Psoas muscle (tissue), 8 donors: Measurements from ENCODE around the gene TRIM69. TPM values are rescaled to one million over a fixed set of nuclear protein-coding genes. Genes with fewer than 3 reads are reported as not detected.

Source experiments
- ATAC-seq, 4 donors: fragments of 200-7000 bp; cut with Tn5 transposase; one replicate each; pipeline ENCODE4 v1.9.1; 2020; ENCODE audit warnings: moderate library complexity in 3 of 4, mild to moderate bottlenecking in 2 of 4
- DNase-seq, 2 donors: peaks; one replicate each; pipeline ENCODE4 v3.0.0-alpha.2; 2020
- H3K27ac ChIP-seq: fragments of 200-600 bp; one replicate; pipeline ENCODE4 v1.8.0; 2022
- H3K27me3 ChIP-seq, 3 donors: fragments of 200-600 bp in 1 of 3; one replicate each; pipeline versions ENCODE4 v1.6.1 to v1.8.0; 2013 to 2022; ENCODE audit warnings: low read length in 2 of 3, mild to moderate bottlenecking in 2 of 3, moderate library complexity in 1 of 3; ENCODE audit not compliant: insufficient read depth in 3 of 3
- H3K36me3 ChIP-seq, 2 donors: fragments of 200-600 bp in 1 of 2; one replicate each; pipeline versions ENCODE4 v1.6.1 to v1.8.0; 2013 to 2022; ENCODE audit warnings: low read depth in 1 of 2, mild to moderate bottlenecking in 1 of 2, moderate library complexity in 1 of 2; ENCODE audit not compliant: insufficient read depth in 1 of 2
- H3K4me1 ChIP-seq: fragments of 200-600 bp; one replicate; pipeline ENCODE4 v1.8.0; 2022
- H3K4me3 ChIP-seq: fragments of 200-600 bp; one replicate; pipeline ENCODE4 v1.8.0; 2022; ENCODE audit warnings: mild to moderate bottlenecking
- H3K9me3 ChIP-seq: fragments of 200-600 bp; one replicate; pipeline ENCODE4 v1.8.0; 2022
- CTCF ChIP-seq: fragments of 200-600 bp; IDR thresholded peaks from one replicate; pipeline ENCODE4 v1.8.0; 2022; ENCODE audit warnings: antibody characterized with exemption
- WGBS, 3 donors: extraction: QIAGEN DNeasy Blood & Tissue Kit; methylation state at CpG; one replicate each; pipeline versions ENCODE4 v1.1.6 to v1.1.7; 2013; 5-methylcytosine and 5-hydroxymethylcytosine counted together
- intact Hi-C, 2 donors: fragments of 100-400 bp; cut with DNase I; formaldehyde crosslinking; loops; one replicate each; pipeline versions ENCODE4 v1.11.0 to v1.14.2; 2022
- polyA plus RNA-seq, 3 donors: library from polyadenylated mRNA; stranded (reverse); fragments of 200-250 nt; gene quantifications; one replicate each; pipeline ENCODE4 v1.2.3, GENCODE V29; 2013
- total RNA-seq, 4 donors: library from RNA; stranded (reverse); fragmentation: NEBNext Ultra II Directional in 2 of 4; extraction: Animal tissue kit (Norgen Biotek cat#: 25700) in 2 of 4; gene quantifications; one replicate each; pipeline versions ENCODE4 v1.2.1 to v1.2.4, GENCODE V29; 2021 to 2023
- donor health status: healthy with polysubstance abuse.
- donor health status: DM: no; HTN: no; CAD: no; lungs with moderate emphysema.
- donor health status: Bipolar disorder and iron deficiency.
- donor health status: healthy.
- donor health status: DM: yes; HTN: yes; CAD: no.
- donor health status: DM: no; HTN: no; CAD: no.
- donor health status: DM: no; HTN: no; CAD: no.
- donor health status: DM: yes; HTN: yes; CAD: no.

Gene TRIM69
- total and polyA plus RNA-seq, 7 donors = 22.3 to 39.0 (median 29.7) TPM

DNA sequence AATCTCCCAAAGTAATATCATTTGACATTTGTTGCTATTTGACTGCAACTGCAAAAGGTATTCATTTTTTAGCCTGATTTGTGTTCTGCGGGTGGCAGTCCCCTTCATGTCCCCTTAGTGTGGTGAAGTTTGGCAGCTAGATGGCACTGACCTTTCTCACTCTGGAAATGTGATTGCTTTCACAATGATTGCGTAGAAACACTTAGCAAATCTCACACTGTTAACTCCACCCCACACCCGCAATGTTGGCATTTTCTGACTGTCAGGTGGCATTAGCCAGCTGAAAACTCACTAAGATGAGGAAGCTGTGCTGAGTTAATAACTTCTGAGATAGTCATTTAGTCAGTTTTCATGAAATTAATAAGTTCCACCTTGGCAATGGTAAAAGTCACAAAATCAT is 76.9 kb downstream of the TRIM69 start:
- DNase-seq (no peak), ATAC-seq (no peak)
- H3K4me1 ChIP-seq = no peaks in the 10 kb centered on the region
- WGBS, 3 donors = 38 to 55% (median 53%) methylated on average over 3 of the region's 3 CpGs
- no peak overlapping the region for H3K27ac ChIP-seq
- H3K4me3 ChIP-seq = no peak overlapping the region
- TF ChIP-seq CTCF = no peak
- no peaks in the 10 kb centered on the region for H3K9me3 ChIP-seq
- no peaks in the 10 kb centered on the region for H3K36me3 ChIP-seq
- intact Hi-C loops = no loop called here
- no peaks in the 10 kb centered on the region for H3K27me3 ChIP-seq

Other genes starting within 250 kb of the TRIM69 start
- gene EIF3J, start 199.4 kb upstream of the TRIM69 start, total RNA-seq = 100 to 1,000 TPM; 123 to 233 (median 201) TPM
- gene EIF3J, start 199.4 kb upstream of the TRIM69 start, polyA plus RNA-seq = 100 to 1,000 TPM; 162 to 238 (median 213) TPM
- gene SPG11, start 72.9 kb upstream of the TRIM69 start, total RNA-seq = 10 to 100 TPM; 26.3 to 38.1 (median 36.0) TPM
- 10 to 100 TPM; 10.3 to 17.0 (median 12.8) TPM for gene SPG11, start 72.9 kb upstream of the TRIM69 start, polyA plus RNA-seq
- gene PATL2, start 25.2 kb upstream of the TRIM69 start, total RNA-seq = under 1 TPM in 2 of 4 donors, not detected in 2; 0.74 to 0.88 TPM
- under 1 TPM; 0.03 to 0.23 (median 0.16) TPM for gene PATL2, start 25.2 kb upstream of the TRIM69 start, polyA plus RNA-seq
- gene B2M, start 25.0 kb upstream of the TRIM69 start, total RNA-seq = 100 to 1,000 TPM; 400 to 577 (median 512) TPM
- 100 to 1,000 TPM; 687 to 891 (median 729) TPM for gene B2M, start 25.0 kb upstream of the TRIM69 start, polyA plus RNA-seq
- gene TERB2, start 220.2 kb downstream of the TRIM69 start, total RNA-seq = not detected
- not detected for gene TERB2, start 220.2 kb downstream of the TRIM69 start, polyA plus RNA-seq